H1 (cell line): ENCODE results near the gene LPP. TPM values are rescaled to one million over a fixed set of nuclear protein-coding genes. Genes with fewer than 3 reads are reported as not detected.

Experiments used
- KDM1A ChIP-seq: fragments of 200-600, 300-600 bp; sonication (generic); IDR thresholded peaks from 2 replicates; pipeline ENCODE4 v1.7.1; 2016; ENCODE audit warnings: mild to moderate bottlenecking, low read length, borderline replicate concordance
- SP2 ChIP-seq: IDR thresholded peaks from 2 replicates; pipeline ENCODE4 v1.6.1; 2012; ENCODE audit warnings: mild to moderate bottlenecking, low read length, inconsistent platforms
- polyA plus RNA-seq, 7 experiments: library from polyadenylated mRNA; depleted of rRNA in 3 of 7; stranded (reverse) in 5 of 7; unstranded in 2 of 7; fragments of >200 nt in 5 of 7; fragments of 200-250 nt in 2 of 7; gene quantifications; 1 replicate in 5 of 7; 2 replicates in 1 of 7; 4 replicates in 1 of 7; pipeline versions ENCODE4 v1.2.1 to v1.2.3, GENCODE V29; 2011 to 2013; ENCODE audit warnings: missing spikeins in 2 of 7, mixed read lengths in 2 of 7
- total RNA-seq: library from RNA; stranded (reverse); fragmentation: NEBNext Ultra II Directional; extraction: Animal tissue kit (Norgen Biotek cat#: 25700); gene quantifications from 2 replicates; pipeline ENCODE4 v1.2.1, GENCODE V29; 2021

The LPP gene
- total and polyA plus RNA-seq, 2 of the 8 experiments (the other 6 are each of a cell fraction or from before 2014, with no cell fraction given) = 10.0 to 53.3 TPM

DNA sequence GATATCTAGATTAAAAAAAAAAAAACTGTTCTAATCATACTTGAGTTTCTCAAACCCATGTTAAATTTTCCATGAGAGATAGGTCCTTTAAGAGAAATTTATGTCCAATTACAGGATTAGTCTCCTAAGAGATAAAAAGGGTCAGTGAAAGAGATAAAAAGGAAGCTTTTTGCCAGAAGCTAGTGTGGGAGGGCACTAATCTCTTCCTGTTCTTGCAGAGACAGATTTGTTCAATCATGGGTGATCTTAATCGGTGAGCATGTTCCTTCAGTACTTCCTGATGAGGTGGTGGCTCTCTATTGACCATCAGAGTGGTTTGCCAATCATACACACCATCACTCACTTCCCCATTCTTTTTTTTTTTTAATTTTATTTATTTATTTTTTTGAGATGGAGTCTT, 16.9 kb upstream of the LPP start (continued):
- TF ChIP-seq SP2 (no peak), KDM1A (no peak)
